GM10266 (cell line): ENCODE results near the gene MYO1B.

Experiments
- DNase-seq: peaks from one replicate; pipeline ENCODE4 v3.0.0; 2012; ENCODE audit errors: extremely low spot score
- CTCF ChIP-seq: IDR thresholded peaks from 2 replicates; pipeline ENCODE4 v1.5.1; 2012; ENCODE audit warnings: mild to moderate bottlenecking, low read depth; ENCODE audit not compliant: control insufficient read depth, insufficient read depth; ENCODE audit errors: missing control alignments

MYO1B gene

GRCh38 chr2:191405546-191405945 lies 160.3 kb downstream of the MYO1B start:
- TF ChIP-seq CTCF: no peak
- no peak for DNase-seq

GRCh38 chr2:191410646-191411436 lies 165.6 kb downstream of the MYO1B start:
- no peak for TF ChIP-seq CTCF
- DNase-seq: no peak

- DNase-seq: no peak
Measured at GRCh38 chr2:191411472-191411871, 166.3 kb downstream of the MYO1B start.

GRCh38 chr2:191412353-191412752 lies 167.1 kb downstream of the MYO1B start:
- no peak for TF ChIP-seq CTCF
- no peak for DNase-seq

More at GRCh38 chr2:191411472-191411871, 166.3 kb downstream of the MYO1B start:
- no peak for TF ChIP-seq CTCF

- TF ChIP-seq CTCF: no peak
- no peak for DNase-seq
Measured at GRCh38 chr2:191415101-191415500, 169.9 kb downstream of the MYO1B start.

GRCh38 chr2:191415858-191416257 lies 170.7 kb downstream of the MYO1B start:
- TF ChIP-seq CTCF: no peak
- DNase-seq: no peak

- no peak for TF ChIP-seq CTCF
- no peak for DNase-seq
Measured at GRCh38 chr2:191417746-191418145, 172.5 kb downstream of the MYO1B start.
